Neutrophil (primary cell): Measurements from ENCODE around the gene PPP1R2.

Source experiments
- H3K27ac ChIP-seq: fragments of 200-600 bp; sonication (generic); 2 replicates; pipeline ENCODE4 v1.5.1; 2016; ENCODE audit warnings: mild to moderate bottlenecking, moderate library complexity
- H3K27me3 ChIP-seq: fragments of 200-600 bp; sonication (generic); 2 replicates; pipeline ENCODE4 v1.6.0; 2016; ENCODE audit warnings: mild to moderate bottlenecking
- H3K36me3 ChIP-seq: fragments of 200-600 bp; sonication (generic); 2 replicates; pipeline ENCODE4 v1.5.1; 2017
- H3K4me1 ChIP-seq, 2 experiments: fragments of 200-600 bp in 1 of 2; sonication (generic) in 1 of 2; 1 replicate in 1 of 2; 2 replicates in 1 of 2; pipeline versions ENCODE4 v1.5.1 to v1.6.1; 2013 to 2016; ENCODE audit warnings: low read depth in 1 of 2, low read length in 1 of 2, mild to moderate bottlenecking in 1 of 2, moderate library complexity in 1 of 2; ENCODE audit not compliant: control insufficient read depth in 1 of 2, insufficient read depth in 1 of 2
- H3K4me3 ChIP-seq, 2 experiments: fragments of 200-600 bp in 1 of 2; sonication (generic) in 1 of 2; 1 replicate in 1 of 2; 2 replicates in 1 of 2; pipeline ENCODE4 v1.5.1; 2013 to 2016; ENCODE audit warnings: low read depth in 1 of 2, low read length in 1 of 2, mild to moderate bottlenecking in 1 of 2, moderate library complexity in 1 of 2
- H3K9me3 ChIP-seq: fragments of 200-600 bp; sonication (generic); 2 replicates; pipeline ENCODE4 v1.5.1; 2016
- CTCF ChIP-seq: fragments of 200-600 bp; sonication (generic); IDR thresholded peaks from 2 replicates; pipeline ENCODE4 v1.5.1; 2016; ENCODE audit warnings: antibody characterized with exemption

PPP1R2 gene

DNA sequence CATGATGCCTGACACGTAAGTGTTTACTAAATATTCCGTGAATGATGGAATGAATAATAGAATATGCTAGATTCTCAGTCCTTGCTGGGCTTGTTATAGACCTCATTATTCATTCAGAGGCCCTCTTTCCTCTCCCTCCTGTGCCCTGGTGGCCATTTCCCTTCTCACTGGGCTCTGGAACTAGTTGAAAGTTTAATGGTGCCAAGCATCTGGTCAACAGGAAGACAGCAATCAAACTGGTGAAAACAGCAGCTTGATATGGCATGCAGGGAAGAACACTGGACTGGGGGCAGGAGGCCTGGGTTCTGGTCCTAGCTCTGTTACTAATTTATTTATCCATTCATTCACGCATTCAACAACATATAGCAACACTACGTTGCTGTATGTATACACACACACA is 44.3 kb upstream of the PPP1R2 start:
- Histone ChIP-seq H3K9me3 (no peaks in the 10 kb centered on the region), H3K4me1 (peaks cover 12 to 14% of the 10 kb centered on the region in 2 experiments), H3K4me3 (no peak overlapping the region), H3K27me3 (peaks cover 81% of the 10 kb centered on the region), H3K27ac (no peak overlapping the region), H3K36me3 (no peaks in the 10 kb centered on the region)
- TF ChIP-seq CTCF: no peak

DNA sequence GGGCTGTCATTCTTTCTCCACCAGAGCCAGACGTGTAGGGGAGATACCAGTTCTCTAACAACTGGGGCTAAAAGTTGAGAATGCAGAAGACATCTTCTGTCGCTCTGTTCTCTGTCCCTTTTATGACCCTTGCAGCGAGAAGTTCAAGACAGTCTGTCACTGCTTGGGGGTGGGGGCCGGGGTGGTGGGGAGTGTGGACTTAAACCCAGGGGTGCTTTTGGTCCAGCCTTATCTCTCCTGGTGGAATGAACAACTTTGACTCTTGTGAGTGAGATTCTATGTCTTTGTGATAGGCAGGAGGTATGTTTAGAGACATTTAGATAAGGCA is 41.4 kb upstream of the PPP1R2 start:
- H3K4me1 ChIP-seq: peaks cover 12 to 14% of the 10 kb centered on the region in 2 experiments
- H3K27ac ChIP-seq: no peak overlapping the region
- TF ChIP-seq CTCF: no peak
- H3K9me3 ChIP-seq: no peaks in the 10 kb centered on the region
- H3K4me3 ChIP-seq: no peak overlapping the region
- H3K27me3 ChIP-seq: peaks cover 76% of the 10 kb centered on the region
- H3K36me3 ChIP-seq: no peaks in the 10 kb centered on the region

- Histone ChIP-seq H3K4me1 (peaks cover 12 to 14% of the 10 kb centered on the region in 2 experiments), H3K4me3 (no peak within 1 kb of the TSS), H3K27ac (no peak within 1 kb of the TSS), H3K36me3 (no peaks in the 10 kb centered on the region), H3K27me3 (peaks cover 76% of the 10 kb centered on the region), H3K9me3 (no peaks in the 10 kb centered on the region)
- TF ChIP-seq CTCF: no peak
These were observed 40.9 kb upstream of the PPP1R2 start, which contains the start of gene APOD for GRCh38 chr3:195583831-195584542. Gene APOD (minus strand): TSS chr3:195583940. CDS start chr3:195579461, 4,479 bp downstream.

- Histone ChIP-seq H3K36me3 (no peaks in the 10 kb centered on the region), H3K4me3 (no peak overlapping the region), H3K9me3 (no peaks in the 10 kb centered on the region), H3K27me3 (peaks cover 76% of the 10 kb centered on the region), H3K4me1 (peaks cover 12 to 14% of the 10 kb centered on the region in 2 experiments), H3K27ac (no peak overlapping the region)
- TF ChIP-seq CTCF: no peak
These were observed 39.8 kb upstream of the PPP1R2 start for GRCh38 chr3:195582947-195583346.

DNA sequence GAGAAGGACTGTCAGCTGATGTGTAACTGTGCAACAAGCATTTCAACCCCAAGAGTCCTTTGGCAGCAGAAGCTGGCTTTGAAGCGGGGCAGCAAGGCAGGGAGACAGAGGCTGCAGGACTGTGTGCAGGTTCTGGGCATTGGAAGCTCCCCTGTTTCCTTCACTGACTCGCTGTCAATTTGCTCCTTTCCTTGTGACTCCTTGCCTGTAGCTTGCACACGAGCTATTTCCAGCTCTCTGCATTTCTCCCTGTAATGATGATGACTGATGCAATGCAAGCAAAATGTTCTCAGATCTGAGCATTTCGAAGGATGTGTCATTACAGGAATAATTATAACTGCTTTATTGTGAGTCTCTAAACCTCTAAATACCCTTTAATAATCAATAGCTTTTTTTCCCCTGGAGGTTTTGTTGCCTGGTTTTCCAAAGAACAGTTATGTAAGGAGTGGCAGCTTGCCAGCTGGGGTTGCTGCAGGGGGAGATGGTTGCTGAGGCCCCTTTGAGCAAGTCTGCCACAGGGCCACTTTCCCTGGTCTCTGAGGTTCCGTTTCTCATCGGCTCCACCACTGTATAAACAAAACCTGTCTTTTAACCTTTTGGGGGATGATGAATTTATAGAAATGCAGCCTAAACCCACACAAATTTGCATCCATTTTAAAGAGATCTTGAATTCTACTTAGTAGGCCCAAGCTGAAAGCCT is 37.8 kb upstream of the PPP1R2 start:
- TF ChIP-seq CTCF: no peak
- Histone ChIP-seq H3K27me3 (peaks cover 73% of the 10 kb centered on the region), H3K9me3 (no peaks in the 10 kb centered on the region), H3K27ac (no peak overlapping the region), H3K36me3 (no peaks in the 10 kb centered on the region), H3K4me1 (no peaks in the 10 kb centered on the region), H3K4me3 (no peak overlapping the region)
